Prostate gland (tissue), 2 donors: ENCODE results near the gene DMRT2. TPM values are rescaled to one million over a fixed set of nuclear protein-coding genes. Genes with fewer than 3 reads are reported as not detected.

Experiments
- DNase-seq: peaks from one replicate; pipeline ENCODE4 v3.0.0-alpha.2; 2019; ENCODE audit warnings: low spot score
- H3K27ac ChIP-seq, 2 donors: fragments of 200-600 bp; sonication (generic); 2 replicates each; pipeline ENCODE4 v1.5.1; 2017 to 2019
- H3K27me3 ChIP-seq: fragments of 200-600 bp; sonication (generic); replicated peaks from 2 replicates; pipeline ENCODE4 v1.5.1; 2019; ENCODE audit not compliant: insufficient read depth
- H3K36me3 ChIP-seq, 2 donors: fragments of 200-600 bp; sonication (generic); 1 replicate in 1 of 2; 2 replicates in 1 of 2; pipeline versions ENCODE4 v1.5.1 to v1.8.1; 2017 to 2019
- H3K4me1 ChIP-seq: fragments of 200-600 bp; sonication (generic); replicated peaks from 2 replicates; pipeline ENCODE4 v1.5.1; 2019
- H3K4me3 ChIP-seq, 2 donors: fragments of 200-600 bp; sonication (generic); 2 replicates each; pipeline ENCODE4 v1.5.1; 2017 to 2019
- H3K9me3 ChIP-seq: fragments of 200-600 bp; sonication (generic); 2 replicates; pipeline ENCODE4 v1.5.1; 2017
- POLR2A ChIP-seq: fragments of 450-650 bp; IDR thresholded peaks from one replicate; pipeline ENCODE4 v1.6.1; 2016; ENCODE audit warnings: antibody characterized with exemption, mild to moderate bottlenecking
- POLR2AphosphoS5 ChIP-seq: sonication (generic); formaldehyde crosslinking; IDR thresholded peaks from one replicate; pipeline ENCODE4 v1.6.1; 2017; ENCODE audit warnings: antibody characterized with exemption
- WGBS: methylation state at CpG from one replicate; pipeline ENCODE4 v1.1.5; 2018; 5-methylcytosine and 5-hydroxymethylcytosine counted together
- intact Hi-C: fragments of 100-400 bp; cut with DNase I; formaldehyde crosslinking; loops from one replicate; pipeline ENCODE4 v1.14.2; 2022
- total RNA-seq, 2 donors: library from RNA; depleted of rRNA; stranded (reverse); fragments of >200 nt; gene quantifications; one replicate each; pipeline ENCODE4 v1.1.0, GENCODE V29; 2016
- TF ChIP-seq, protein P1 (sequence below), 4 experiments: fragments of 200-600 bp in 2 of 4; fragments of 450-650 bp in 2 of 4; sonication (generic) in 2 of 4; IDR thresholded peaks; 1 replicate in 3 of 4; 2 replicates in 1 of 4; pipeline ENCODE4 v1.5.1; 2016 to 2019; ENCODE audit warnings: antibody characterized with exemption in 4 of 4, mild to moderate bottlenecking in 2 of 4, moderate library complexity in 2 of 4

DMRT2 gene
- total RNA-seq, 2 donors from 2014 or later: 0.64 to 0.74 TPM

DNA sequence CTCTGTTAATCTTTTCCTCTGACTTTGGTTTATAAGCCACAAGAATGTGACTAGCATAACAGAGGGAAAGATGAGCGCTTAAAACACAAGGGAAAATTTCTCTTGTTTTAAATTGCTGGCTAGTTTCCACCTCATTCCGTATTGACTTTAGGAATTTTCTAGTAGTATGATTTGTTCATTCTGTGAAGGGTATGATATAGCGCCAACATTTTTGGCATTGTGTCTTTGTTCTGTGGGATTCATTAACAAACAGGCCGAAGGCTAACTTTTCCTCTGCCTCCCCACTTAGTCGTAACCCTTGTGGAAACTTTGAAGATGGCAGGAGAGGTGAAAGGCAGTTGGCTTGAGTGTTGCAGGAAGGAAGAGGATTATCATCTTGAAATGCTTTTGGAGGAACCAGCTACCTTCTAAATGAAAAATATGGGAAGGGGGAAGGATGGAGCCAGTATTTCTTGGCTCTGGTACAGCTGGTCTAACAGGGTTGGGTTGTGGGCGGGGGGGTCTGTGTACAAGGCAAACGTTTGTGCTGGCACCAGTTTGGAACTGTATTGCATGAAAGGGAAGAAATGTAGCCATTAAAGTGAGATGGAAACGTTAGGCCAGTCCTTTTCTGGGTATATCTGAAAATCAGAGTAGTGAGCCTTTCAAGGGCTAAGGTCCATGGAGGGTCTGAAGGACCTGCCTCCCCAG, 21.5 kb upstream of the DMRT2 start:
- intact Hi-C loops: no loop called here
- Histone ChIP-seq H3K27ac (no peak overlapping the region), H3K9me3 (no peaks in the 10 kb centered on the region), H3K36me3 (no peaks in the 10 kb centered on the region), H3K4me3 (no peak overlapping the region), H3K4me1 (no peaks in the 10 kb centered on the region), H3K27me3 (peaks cover 6% of the 10 kb centered on the region)
- no peak for DNase-seq
- TF ChIP-seq POLR2AphosphoS5 (no peak), POLR2A (no peak)
- TF ChIP-seq, protein P1, sequence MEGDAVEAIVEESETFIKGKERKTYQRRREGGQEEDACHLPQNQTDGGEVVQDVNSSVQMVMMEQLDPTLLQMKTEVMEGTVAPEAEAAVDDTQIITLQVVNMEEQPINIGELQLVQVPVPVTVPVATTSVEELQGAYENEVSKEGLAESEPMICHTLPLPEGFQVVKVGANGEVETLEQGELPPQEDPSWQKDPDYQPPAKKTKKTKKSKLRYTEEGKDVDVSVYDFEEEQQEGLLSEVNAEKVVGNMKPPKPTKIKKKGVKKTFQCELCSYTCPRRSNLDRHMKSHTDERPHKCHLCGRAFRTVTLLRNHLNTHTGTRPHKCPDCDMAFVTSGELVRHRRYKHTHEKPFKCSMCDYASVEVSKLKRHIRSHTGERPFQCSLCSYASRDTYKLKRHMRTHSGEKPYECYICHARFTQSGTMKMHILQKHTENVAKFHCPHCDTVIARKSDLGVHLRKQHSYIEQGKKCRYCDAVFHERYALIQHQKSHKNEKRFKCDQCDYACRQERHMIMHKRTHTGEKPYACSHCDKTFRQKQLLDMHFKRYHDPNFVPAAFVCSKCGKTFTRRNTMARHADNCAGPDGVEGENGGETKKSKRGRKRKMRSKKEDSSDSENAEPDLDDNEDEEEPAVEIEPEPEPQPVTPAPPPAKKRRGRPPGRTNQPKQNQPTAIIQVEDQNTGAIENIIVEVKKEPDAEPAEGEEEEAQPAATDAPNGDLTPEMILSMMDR (IDR thresholded peaks at IDR 0.05): no peak
- 49% methylated on average over 8 of the region's 8 CpGs for WGBS

DNA sequence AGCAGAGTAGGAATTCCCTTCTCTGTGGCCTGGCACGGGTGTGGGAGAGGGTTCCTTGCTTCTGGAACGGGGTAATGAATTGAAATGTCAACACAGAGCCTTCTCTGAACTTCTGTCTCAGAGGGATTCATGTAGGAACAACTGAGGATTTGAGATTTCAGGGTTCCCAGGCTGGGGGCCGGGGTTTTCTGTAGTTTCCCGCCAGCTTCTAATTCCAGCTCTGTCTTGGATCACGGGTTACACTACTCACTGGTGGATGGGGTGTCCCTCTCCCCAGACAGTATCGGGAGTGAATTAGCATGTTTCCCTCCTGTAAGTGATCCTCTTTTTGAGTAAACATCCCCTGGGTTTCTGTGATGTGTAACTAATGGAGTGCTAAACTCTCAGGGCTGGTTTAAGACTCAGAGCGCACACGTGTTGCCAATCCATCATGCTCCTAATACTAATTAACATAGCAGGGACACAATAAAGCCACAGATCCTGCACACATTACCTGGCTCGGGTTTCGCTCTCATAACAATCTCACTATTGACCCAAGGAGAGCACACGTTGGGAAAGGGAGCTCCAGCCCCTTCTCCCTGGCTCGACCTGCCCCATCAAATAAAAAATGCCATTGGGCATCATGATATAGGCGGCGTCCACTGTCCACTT, 18.1 kb upstream of the DMRT2 start:
- Histone ChIP-seq H3K36me3 (no peaks in the 10 kb centered on the region), H3K9me3 (no peaks in the 10 kb centered on the region), H3K4me1 (no peaks in the 10 kb centered on the region), H3K27ac (no peak overlapping the region), H3K27me3 (no peaks in the 10 kb centered on the region), H3K4me3 (no peak overlapping the region)
- TF ChIP-seq POLR2A (no peak), POLR2AphosphoS5 (no peak)
- TF ChIP-seq, protein P1 (IDR thresholded peaks at IDR 0.05): no peak
- intact Hi-C loops: no loop called here
- no peak for DNase-seq
- 43% methylated on average over 14 of the region's 14 CpGs for WGBS

DNA sequence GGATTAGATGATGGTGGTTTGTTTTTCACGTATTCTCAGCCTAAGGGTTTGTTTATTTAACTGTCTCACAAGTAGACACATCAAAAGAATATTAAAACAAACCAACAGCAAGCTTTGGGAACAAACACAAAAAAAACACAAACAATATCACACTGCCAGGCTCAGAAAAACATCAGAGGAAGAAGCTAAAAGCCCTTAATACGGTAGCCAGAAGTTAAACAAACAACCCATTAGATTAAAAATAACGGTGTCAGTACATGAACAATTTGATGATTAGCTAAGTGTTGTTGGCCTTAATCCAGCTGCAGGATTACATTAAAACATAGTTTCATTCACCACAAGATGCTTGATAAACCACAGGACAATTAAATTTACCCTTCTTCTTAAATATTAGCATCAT, 15.9 kb upstream of the DMRT2 start:
- DNase-seq: no peak
- Histone ChIP-seq H3K4me3 (no peak overlapping the region), H3K36me3 (no peaks in the 10 kb centered on the region), H3K4me1 (no peaks in the 10 kb centered on the region), H3K9me3 (no peaks in the 10 kb centered on the region), H3K27ac (no peak overlapping the region), H3K27me3 (no peaks in the 10 kb centered on the region)
- intact Hi-C loops: no loop called here
- TF ChIP-seq, protein P1 (IDR thresholded peaks at IDR 0.05): no peak
- TF ChIP-seq POLR2AphosphoS5: no peak
- no peak for TF ChIP-seq POLR2A
- whole genome bisulfite sequencing: 27% methylated on average over 3 of the region's 3 CpGs

DNA sequence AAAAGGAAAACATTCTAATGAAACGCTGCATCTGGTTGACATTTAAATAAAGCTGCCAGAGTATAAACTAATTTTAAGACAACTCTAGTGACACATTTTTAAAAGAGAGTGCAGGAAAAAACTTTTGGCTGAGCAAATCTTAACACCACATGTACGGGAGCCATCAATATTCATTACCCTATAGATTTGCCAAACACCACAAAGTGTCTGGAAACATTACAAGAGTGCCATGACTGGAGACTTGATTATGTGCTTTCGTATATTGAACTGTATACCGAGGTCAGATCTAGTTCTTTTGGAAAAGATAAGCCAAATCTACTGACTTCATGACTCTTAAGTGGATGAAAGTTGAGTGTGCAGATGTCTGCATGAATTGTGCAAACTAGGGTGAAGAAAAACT, 10.6 kb upstream of the DMRT2 start:
- no peak for DNase-seq
- Histone ChIP-seq H3K4me1 (no peaks in the 10 kb centered on the region), H3K27ac (no peak overlapping the region), H3K9me3 (no peaks in the 10 kb centered on the region), H3K27me3 (peaks cover 10% of the 10 kb centered on the region), H3K36me3 (no peaks in the 10 kb centered on the region), H3K4me3 (no peak overlapping the region)
- TF ChIP-seq POLR2A (no peak), POLR2AphosphoS5 (no peak)
- TF ChIP-seq, protein P1 (IDR thresholded peaks at IDR 0.05): no peak
- 58% methylated on average over 4 of the region's 4 CpGs for WGBS
- intact Hi-C loops: no loop called here

DNA sequence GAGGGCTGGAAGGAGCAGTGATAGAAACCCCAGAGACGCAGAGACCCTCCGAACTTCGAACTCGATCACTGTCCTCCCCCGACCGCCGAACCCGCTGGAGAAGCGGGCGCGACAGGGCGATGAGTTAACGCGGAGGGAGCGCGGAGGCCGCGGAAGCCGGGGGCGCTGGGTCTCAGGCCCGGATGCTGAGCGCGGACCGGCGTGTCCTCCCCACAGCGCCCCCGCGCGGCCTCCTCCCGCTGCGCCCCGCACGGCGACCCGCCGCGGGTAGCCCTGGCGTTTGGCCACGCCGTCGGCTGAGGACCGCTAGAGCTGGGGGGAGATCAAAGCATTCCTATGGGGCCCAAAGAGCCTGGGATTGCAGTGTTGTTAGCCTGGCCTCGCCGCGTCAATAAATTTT, 7.7 kb upstream of the DMRT2 start:
- no peaks in the 10 kb centered on the region for H3K4me1 ChIP-seq
- no peaks in the 10 kb centered on the region for H3K36me3 ChIP-seq
- H3K27me3 ChIP-seq: peaks cover 32% of the 10 kb centered on the region
- no peaks in the 10 kb centered on the region for H3K9me3 ChIP-seq
- no peak overlapping the region for H3K4me3 ChIP-seq
- no peak for DNase-seq
- intact Hi-C loops: no loop called here
- 6% methylated on average over 29 of the region's 45 CpGs for WGBS
- TF ChIP-seq, protein P1 (IDR thresholded peaks at IDR 0.05): no peak
- TF ChIP-seq POLR2AphosphoS5 (no peak), POLR2A (no peak)
- no peak overlapping the region for H3K27ac ChIP-seq
